Adrenal gland (tissue), 12 donors: Measurements from ENCODE around the gene GANC. TPM values are rescaled to one million over a fixed set of nuclear protein-coding genes. Genes with fewer than 3 reads are reported as not detected.

Experiments
- DNase-seq, 7 donors: peaks; one replicate each; pipeline ENCODE4 v3.0.0-alpha.2; 2019 to 2020
- H3K27ac ChIP-seq, 5 donors: fragments of 200-600 bp; sonication (generic) in 4 of 5; 1 replicate in 3 of 5; 2 replicates in 2 of 5; pipeline versions ENCODE4 v1.5.1 to v1.8.0; 2016 to 2020; ENCODE audit warnings: mild to moderate bottlenecking in 1 of 5
- H3K27me3 ChIP-seq: fragments of 200-600 bp; 2 replicates; pipeline ENCODE4 v1.8.0; 2021
- H3K36me3 ChIP-seq, 2 donors: fragments of 200-600 bp; replicated peaks in 1 of 2; 1 replicate in 1 of 2; 2 replicates in 1 of 2; pipeline versions ENCODE4 v1.5.1 to v1.8.0; 2018 to 2022
- H3K4me1 ChIP-seq, 2 donors: fragments of 200-600 bp; replicated peaks in 1 of 2; 1 replicate in 1 of 2; 2 replicates in 1 of 2; pipeline versions ENCODE4 v1.5.1 to v1.8.0; 2018 to 2021
- H3K4me3 ChIP-seq, 4 donors: fragments of 200-600 bp; sonication (generic) in 3 of 4; one replicate each; pipeline ENCODE4 v1.5.1; 2016 to 2018
- H3K9me3 ChIP-seq, 3 donors: fragments of 200-600 bp; sonication (generic) in 1 of 3; replicated peaks in 1 of 3; 1 replicate in 2 of 3; 2 replicates in 1 of 3; pipeline versions ENCODE4 v1.5.1 to v1.8.0; 2016 to 2021
- CTCF ChIP-seq, 6 experiments: fragments of 450-650 bp in 4 of 6; fragments of 200-600 bp in 2 of 6; sonication (generic) in 1 of 6; IDR thresholded peaks; 1 replicate in 5 of 6; 2 replicates in 1 of 6; pipeline versions ENCODE4 v1.5.1 to v1.8.0; 2016 to 2021; ENCODE audit warnings: antibody characterized with exemption in 6 of 6, mild to moderate bottlenecking in 2 of 6, moderate library complexity in 1 of 6
- POLR2A ChIP-seq, 2 donors: fragments of 450-650 bp; IDR thresholded peaks; one replicate each; pipeline ENCODE4 v1.6.1; 2017; ENCODE audit warnings: antibody characterized with exemption in 2 of 2, mild to moderate bottlenecking in 2 of 2, moderate library complexity in 1 of 2
- WGBS, 4 donors: extraction: QIAGEN DNeasy Blood & Tissue Kit in 2 of 4; methylation state at CpG; one replicate each; pipeline versions ENCODE4 v1.1.5 to v1.1.7; 2013 to 2017; 5-methylcytosine and 5-hydroxymethylcytosine counted together
- intact Hi-C, 2 donors: fragments of 100-400 bp; cut with DNase I; formaldehyde crosslinking; loops; one replicate each; pipeline versions ENCODE4 v1.14.1 to v1.15.0; 2022 to 2023
- polyA plus RNA-seq, 3 donors: library from polyadenylated mRNA; stranded (reverse); fragments of 200-250 nt in 2 of 3; fragments of 350-450 nt in 1 of 3; fragmentation: Illumina TruSeq in 1 of 3; extraction: RNeasy Lipid Tissue Mini Kit (QIAGEN cat#74804) in 1 of 3; gene quantifications; one replicate each; pipeline ENCODE4 v1.2.3, GENCODE V29; 2013 to 2014
- total RNA-seq, 9 donors: library from RNA; depleted of rRNA in 4 of 9; stranded (reverse); fragments of >200 nt in 4 of 9; fragments of 120-200 nt in 1 of 9; fragmentation: NEBNext Ultra II Directional in 1 of 9; extraction: Animal tissue kit (Norgen Biotek cat#: 25700) in 1 of 9; gene quantifications; one replicate each; pipeline versions ENCODE4 v1.1.0 to v1.2.4, GENCODE V29; 2013 to 2023
- donor health status: healthy with polysubstance abuse.
- donor health status: Bipolar disorder and iron deficiency.
- donor health status: DM: yes; HTN: yes; CAD: no.
- donor health status: DM: no; HTN: no; CAD: no.
- donor health status: DM: no; HTN: no; CAD: no.
- donor health status: DM: yes; HTN: yes; CAD: no.

Gene GANC
- total and polyA plus RNA-seq, 12 donors: 8.5 to 37.2 (median 18.5) TPM

GRCh38 chr15:42395838-42396237 lies 122.8 kb downstream of the GANC start:
- peak in 1 of 7 donors; percentile 5 for DNase-seq
- intact Hi-C loops: no loop called here
- Histone ChIP-seq H3K9me3 (no peaks in the 10 kb centered on the region), H3K36me3 (no peaks in the 10 kb centered on the region), H3K27ac (no peak overlapping the region), H3K4me3 (no peak overlapping the region), H3K4me1 (no peaks in the 10 kb centered on the region), H3K27me3 (no peaks in the 10 kb centered on the region)
- WGBS, 4 donors: 40 to 78% (median 46%) methylated on average over 1 of the region's 1 CpG
- TF ChIP-seq POLR2A (IDR thresholded peaks at IDR 0.05) (no peak), CTCF (IDR thresholded peaks at IDR 0.05) (no peak)

DNA sequence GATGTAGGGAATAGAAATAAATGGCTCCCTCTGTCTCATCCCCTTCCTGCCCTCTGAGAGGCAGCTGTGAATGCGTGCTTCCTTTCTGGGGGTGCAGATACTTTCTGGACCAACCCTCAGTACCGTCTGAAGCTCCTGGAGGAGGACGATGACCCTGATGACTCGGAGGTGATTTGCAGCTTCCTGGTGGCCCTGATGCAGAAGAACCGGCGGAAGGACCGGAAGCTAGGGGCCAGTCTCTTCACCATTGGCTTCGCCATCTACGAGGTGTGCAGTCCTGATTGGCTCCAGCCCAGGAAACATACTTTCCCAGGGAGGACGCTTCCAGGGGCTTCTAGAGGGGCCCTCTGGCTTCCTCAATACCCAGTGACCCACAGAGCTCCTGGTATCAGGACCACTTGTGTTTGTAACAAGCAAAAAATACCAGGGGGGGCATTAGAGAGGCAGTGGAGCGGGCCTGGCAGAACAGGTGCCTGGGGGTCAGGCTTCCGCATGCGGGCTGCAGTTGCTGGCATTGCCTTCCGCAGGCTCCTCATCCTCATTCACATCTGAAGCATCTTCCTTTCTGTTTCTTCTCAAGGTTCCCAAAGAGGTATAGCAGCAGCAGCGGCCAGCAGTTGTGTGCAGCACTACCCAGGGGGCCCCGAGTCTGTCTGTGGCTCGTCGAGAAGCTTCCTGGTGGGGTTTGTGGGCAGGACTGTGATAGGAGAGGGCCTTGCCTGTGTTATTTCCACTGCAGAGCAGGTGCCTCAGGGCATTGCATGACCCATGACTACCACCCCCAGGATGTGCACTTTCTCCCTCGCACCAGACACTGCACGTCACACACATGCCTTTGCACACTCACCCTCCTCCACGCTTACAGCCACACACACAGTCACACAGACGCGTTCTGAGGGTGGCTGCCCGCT lies 128.8 kb downstream of the GANC start:
- 81 to 90% (median 83%) methylated on average over 18 to 24 of the region's 24 CpGs for WGBS, 4 donors
- Histone ChIP-seq H3K27ac (no peak overlapping the region), H3K4me3 (no peak overlapping the region), H3K4me1 (no peaks in the 10 kb centered on the region), H3K9me3 (no peaks in the 10 kb centered on the region), H3K27me3 (no peaks in the 10 kb centered on the region), H3K36me3 (no peaks in the 10 kb centered on the region)
- intact Hi-C loops: no loop called here
- peak in 1 of 7 donors; percentile 39 for DNase-seq
- TF ChIP-seq CTCF (IDR thresholded peaks at IDR 0.05) (no peak), POLR2A (IDR thresholded peaks at IDR 0.05) (no peak)

GRCh38 chr15:42402455-42403205 lies 129.6 kb downstream of the GANC start:
- Histone ChIP-seq H3K27ac (no peak overlapping the region), H3K9me3 (no peaks in the 10 kb centered on the region), H3K4me3 (no peak overlapping the region), H3K4me1 (no peaks in the 10 kb centered on the region), H3K27me3 (no peaks in the 10 kb centered on the region), H3K36me3 (no peaks in the 10 kb centered on the region)
- DNase-seq: peak in 1 of 7 donors; percentile 40
- no peak for TF ChIP-seq POLR2A (IDR thresholded peaks at IDR 0.05)
- TF ChIP-seq CTCF (IDR thresholded peaks at IDR 0.05): no peak
- intact Hi-C loops: no loop called here
- 83 to 95% (median 89%) methylated on average over 14 to 15 of the region's 15 CpGs for WGBS, 4 donors

GRCh38 chr15:42403389-42403788 lies 130.4 kb downstream of the GANC start:
- DNase-seq: peak in 1 of 7 donors; percentile 42
- H3K4me3 ChIP-seq: no peak overlapping the region
- H3K9me3 ChIP-seq: no peaks in the 10 kb centered on the region
- intact Hi-C loops: no loop called here
- WGBS, 4 donors: 74 to 96% (median 90%) methylated on average over 4 to 7 of the region's 7 CpGs
- no peaks in the 10 kb centered on the region for H3K36me3 ChIP-seq
- TF ChIP-seq POLR2A (IDR thresholded peaks at IDR 0.05) (no peak), CTCF (IDR thresholded peaks at IDR 0.05) (no peak)
- H3K4me1 ChIP-seq: no peaks in the 10 kb centered on the region
- no peaks in the 10 kb centered on the region for H3K27me3 ChIP-seq
- no peak overlapping the region for H3K27ac ChIP-seq
